HL-60/S4 (cell line): Measurements from ENCODE around the gene DNAH14.
"Not testable (repeated sequence)": the region's sequence is repeated elsewhere in the genome, so short reads cannot be mapped to it uniquely, and the experiment has no call there.

ENCODE experiments used
- in situ Hi-C: fragments of 300-500 bp; cut with MboI; formaldehyde crosslinking; loops from 2 replicates; pipeline ENCODE4 v1.14.3; 2022; ENCODE audit warnings: low sequenced_read_pairs

The DNAH14 gene

GRCh38 chr1:224920930-224921329, 8.5 kb upstream of the DNAH14 start:
- in situ Hi-C loops, result no loop called here

GRCh38 chr1:224921354-224921753, 8.1 kb upstream of the DNAH14 start:
- in situ Hi-C loops, result no loop called here

GRCh38 chr1:224922404-224923164, 6.9 kb upstream of the DNAH14 start:
- in situ Hi-C loops, result no loop called here

GRCh38 chr1:224923726-224924125, 5.7 kb upstream of the DNAH14 start:
- in situ Hi-C loops, result no loop called here

GRCh38 chr1:224927631-224928030, 1.8 kb upstream of the DNAH14 start:
- in situ Hi-C loops, result not testable (repeated sequence)

- in situ Hi-C loops, result no loop called here
Observed at GRCh38 chr1:224928906-224929305, 569 bp upstream of the DNAH14 start.

- in situ Hi-C loops, result no loop called here
Observed at GRCh38 chr1:224931605-224932004, 2.1 kb downstream of the DNAH14 start.

GRCh38 chr1:224932607-224933249, 3.3 kb downstream of the DNAH14 start:
- in situ Hi-C loops, result no loop called here

- in situ Hi-C loops, result no loop called here
Observed at GRCh38 chr1:224933584-224933983, 4.1 kb downstream of the DNAH14 start.

- in situ Hi-C loops, result no loop called here
Observed at GRCh38 chr1:224938652-224939051, 9.2 kb downstream of the DNAH14 start.

GRCh38 chr1:224939844-224940425, 10.5 kb downstream of the DNAH14 start:
- in situ Hi-C loops, result no loop called here

GRCh38 chr1:224940735-224941134, 11.3 kb downstream of the DNAH14 start:
- in situ Hi-C loops, result not testable (repeated sequence)

- in situ Hi-C loops, result not testable (repeated sequence)
Observed at GRCh38 chr1:224945651-224946348, 16.3 kb downstream of the DNAH14 start.

- in situ Hi-C loops, result not testable (repeated sequence)
Observed at GRCh38 chr1:224946349-224946691, 16.8 kb downstream of the DNAH14 start.

GRCh38 chr1:224957696-224958095, 28.2 kb downstream of the DNAH14 start:
- in situ Hi-C loops, result no loop called here

- in situ Hi-C loops, result no loop called here
Observed at GRCh38 chr1:224958490-224958889, 29.0 kb downstream of the DNAH14 start.

- in situ Hi-C loops, result no loop called here
Observed at GRCh38 chr1:224959115-224959514, 29.6 kb downstream of the DNAH14 start.

GRCh38 chr1:224959656-224960055, 30.2 kb downstream of the DNAH14 start:
- in situ Hi-C loops, result no loop called here

- in situ Hi-C loops, result no loop called here
Observed at GRCh38 chr1:224980181-224980580, 50.7 kb downstream of the DNAH14 start.

- in situ Hi-C loops, result not testable (repeated sequence)
Observed at GRCh38 chr1:224981922-224982354, 52.5 kb downstream of the DNAH14 start.

GRCh38 chr1:224988042-224988441, 58.6 kb downstream of the DNAH14 start:
- in situ Hi-C loops, result no loop called here

- in situ Hi-C loops, result no loop called here
Observed at GRCh38 chr1:224989615-224990014, 60.1 kb downstream of the DNAH14 start.
